Fibroblast of gingiva (primary cell): ENCODE measurements around the gene ANKS6.
"Not testable (repeated sequence)": the region's sequence is repeated elsewhere in the genome, so short reads cannot be mapped to it uniquely, and the experiment has no call there.

Experiments used
- DNase-seq: peaks from one replicate; pipeline ENCODE4 v3.0.0-alpha.2; 2011; ENCODE audit warnings: low read depth

Gene ANKS6

DNA sequence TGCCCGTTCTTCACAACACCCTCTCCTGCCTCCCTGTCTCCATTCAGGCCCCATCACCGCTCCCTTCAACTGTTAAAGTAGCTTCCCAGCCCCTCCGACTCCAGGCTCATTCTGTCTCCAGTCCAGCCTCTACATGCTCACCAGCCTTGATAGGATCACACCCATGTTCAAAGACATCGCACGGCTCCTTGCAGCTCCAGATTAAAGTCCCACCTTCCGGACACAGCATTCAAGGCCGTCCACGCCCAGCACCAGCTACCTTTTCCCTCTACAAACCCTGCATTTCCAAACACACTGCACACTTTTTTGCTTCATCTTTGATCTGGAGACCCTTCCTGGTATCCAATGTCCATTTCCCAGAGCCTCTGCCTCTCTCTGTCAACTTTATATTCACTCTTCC, 94.0 kb downstream of the ANKS6 start:
- no peak for DNase-seq

DNA sequence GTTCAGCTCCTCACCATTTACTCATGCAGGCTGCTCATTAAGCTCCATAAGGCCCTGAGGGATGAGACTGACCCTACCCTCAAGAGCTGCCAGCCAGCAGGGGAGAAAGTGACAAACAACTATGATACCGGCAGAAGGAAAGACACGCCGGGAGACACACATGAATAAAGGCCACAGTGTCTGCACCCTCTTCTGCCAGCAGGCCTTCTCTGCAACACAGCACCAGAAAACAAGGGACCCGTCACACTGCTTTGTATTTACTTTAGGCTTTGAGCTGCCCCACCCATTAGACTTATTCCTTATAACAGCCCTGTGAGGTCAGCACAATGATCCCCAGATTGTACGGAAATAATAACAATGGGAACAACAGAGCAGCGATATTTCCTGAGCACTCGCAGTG, 94.8 kb downstream of the ANKS6 start:
- no peak for DNase-seq

DNA sequence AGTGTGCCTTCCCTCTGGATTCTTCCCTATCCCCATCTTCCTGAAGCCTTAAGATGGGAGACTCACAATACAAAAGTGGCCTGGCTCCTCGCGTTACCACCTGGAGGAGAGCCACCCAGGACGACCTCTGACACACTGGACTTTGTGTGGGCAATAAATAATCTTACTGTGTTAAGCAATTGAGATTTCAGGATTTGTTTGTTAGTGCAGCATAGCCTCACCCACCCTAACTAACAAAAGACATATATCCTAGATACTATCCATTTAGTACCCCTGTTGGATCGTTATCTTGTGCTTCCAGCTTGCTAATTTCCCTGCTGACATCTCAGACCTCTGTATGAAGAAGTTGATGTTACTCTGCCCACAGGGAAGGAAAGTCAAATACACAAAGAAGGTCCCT, 95.6 kb downstream of the ANKS6 start:
- DNase-seq, result no peak

DNA sequence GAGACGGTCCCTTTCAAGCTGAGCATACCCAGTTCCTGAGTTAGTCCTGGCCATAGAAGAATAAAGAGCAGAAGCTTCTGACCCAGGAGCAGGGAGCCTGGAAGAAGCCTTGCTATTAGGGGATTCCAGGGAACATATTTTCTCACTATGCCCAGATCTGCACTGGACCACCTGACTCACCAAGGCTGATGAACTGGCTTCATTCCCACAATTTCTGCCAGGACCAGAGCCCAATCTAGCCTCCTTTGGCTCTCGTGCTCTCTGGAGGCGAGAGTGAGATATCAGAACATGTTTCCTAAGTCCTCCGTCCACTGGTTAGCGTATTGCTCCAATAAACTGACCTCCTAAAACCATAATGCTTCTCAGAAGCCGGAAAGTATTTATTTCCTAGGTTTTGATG, 97.5 kb downstream of the ANKS6 start:
- no peak for DNase-seq

- DNase-seq, result no peak
These were observed 101.4 kb downstream of the ANKS6 start for GRCh38 chr9:98694943-98695342.

DNA sequence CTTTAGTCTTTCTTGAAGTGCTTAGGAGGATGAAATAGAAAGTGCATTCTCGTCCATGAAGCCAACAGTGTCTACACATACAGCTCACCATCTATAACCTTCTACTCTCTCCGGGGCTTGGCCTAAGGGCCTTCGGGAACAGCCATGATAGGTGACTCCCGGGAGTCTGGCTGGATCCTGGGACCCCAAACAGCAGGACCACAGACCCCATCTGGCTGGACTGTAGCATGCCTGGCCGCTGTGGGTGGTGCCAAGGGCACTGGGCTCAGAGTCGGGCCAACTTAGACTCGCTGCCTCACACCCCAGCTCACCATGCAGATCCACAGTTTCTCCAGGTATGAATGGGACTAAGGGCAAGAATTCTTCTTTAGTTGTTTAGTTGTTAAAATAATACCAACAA, 104.0 kb downstream of the ANKS6 start:
- no peak for DNase-seq

DNA sequence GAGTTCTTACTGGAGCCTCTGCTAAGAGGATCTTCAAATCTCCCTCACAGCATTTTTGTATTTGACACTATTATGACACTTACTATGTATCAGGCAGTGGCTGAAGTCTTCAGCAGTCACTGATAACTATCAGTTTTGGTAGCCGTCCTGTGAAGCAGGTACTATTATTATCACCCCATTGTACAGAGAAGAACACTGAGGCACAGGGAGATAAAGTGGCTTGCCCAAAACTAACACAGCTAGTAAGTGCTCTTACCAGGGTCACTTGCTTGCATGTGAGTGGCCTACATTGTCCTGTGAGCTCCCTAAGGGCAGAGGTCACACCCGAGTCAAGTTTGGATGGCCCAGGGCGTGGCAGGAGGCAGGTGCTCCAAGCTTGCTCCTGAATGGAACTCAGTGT, 104.5 kb downstream of the ANKS6 start:
- DNase-seq, result no peak

DNA sequence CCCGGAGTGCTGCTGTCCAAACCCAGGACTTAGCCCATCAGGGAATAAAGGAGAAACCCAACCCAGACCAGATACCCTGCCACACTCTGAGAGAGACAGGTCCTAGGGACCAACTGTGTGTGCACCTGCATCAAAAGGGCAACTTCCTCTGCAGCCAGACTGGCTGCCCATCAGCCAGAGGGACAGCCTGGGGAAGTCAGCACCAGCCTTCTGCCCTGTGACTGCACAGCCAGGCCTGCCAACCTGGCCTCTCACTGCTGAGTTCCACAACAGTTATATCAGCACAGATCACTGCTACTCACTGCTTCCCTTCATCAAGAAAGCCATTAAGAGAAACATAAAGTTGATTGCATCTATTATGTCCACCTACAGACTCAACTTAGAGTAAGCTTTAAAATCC, 105.7 kb downstream of the ANKS6 start:
- DNase-seq, result no peak

- DNase-seq, result no peak
These were observed 107.5 kb downstream of the ANKS6 start for GRCh38 chr9:98688710-98689495.

GRCh38 chr9:98687911-98688310, 108.4 kb downstream of the ANKS6 start:
- no peak for DNase-seq

- DNase-seq, result no peak
These were observed 109.1 kb downstream of the ANKS6 start for GRCh38 chr9:98686961-98687855.

GRCh38 chr9:98684816-98685215, 111.5 kb downstream of the ANKS6 start:
- DNase-seq, result not testable (repeated sequence)
